A673 (cell line): ENCODE measurements around the gene MBLAC2. TPM values are rescaled to one million over a fixed set of nuclear protein-coding genes. Genes with fewer than 3 reads are reported as not detected.

ENCODE experiments used
- total RNA-seq: library from RNA; stranded (reverse); gene quantifications from 2 replicates; pipeline ENCODE4 v1.2.3, GENCODE V29; 2021

The MBLAC2 gene
- total RNA-seq, 1 experiment from 2014 or later = 6.5 TPM

Other genes with a start within 250 kb of the MBLAC2 start
- gene CETN3, start 65.0 kb downstream of the MBLAC2 start, total RNA-seq = 25.3 and 30.1 TPM in 2 replicates
- gene POLR3G, start 93 bp upstream of the MBLAC2 start, total RNA-seq = 10.6 and 11.8 TPM in 2 replicates
- gene LYSMD3, start 54.8 kb upstream of the MBLAC2 start, total RNA-seq = 14.0 and 14.8 TPM in 2 replicates
- gene ADGRV1, start 84.0 kb upstream of the MBLAC2 start, total RNA-seq = 4.0 and 6.8 TPM in 2 replicates